Middle frontal gyrus (tissue), 1 donor: Measurements from ENCODE around the gene KLHL40.
A peak's percentile ranks its signal among the peaks of the same experiment; 100 is the strongest.

Experiments used
- DNase-seq: peaks from one replicate; pipeline ENCODE4 v3.0.0-alpha.2; 2015; ENCODE audit warnings: low spot score; ENCODE audit errors: extremely low spot score

Gene KLHL40

GRCh38 chr3:42670051-42670576 is 15.2 kb upstream of the KLHL40 start:
- DNase-seq, result no peak

DNA sequence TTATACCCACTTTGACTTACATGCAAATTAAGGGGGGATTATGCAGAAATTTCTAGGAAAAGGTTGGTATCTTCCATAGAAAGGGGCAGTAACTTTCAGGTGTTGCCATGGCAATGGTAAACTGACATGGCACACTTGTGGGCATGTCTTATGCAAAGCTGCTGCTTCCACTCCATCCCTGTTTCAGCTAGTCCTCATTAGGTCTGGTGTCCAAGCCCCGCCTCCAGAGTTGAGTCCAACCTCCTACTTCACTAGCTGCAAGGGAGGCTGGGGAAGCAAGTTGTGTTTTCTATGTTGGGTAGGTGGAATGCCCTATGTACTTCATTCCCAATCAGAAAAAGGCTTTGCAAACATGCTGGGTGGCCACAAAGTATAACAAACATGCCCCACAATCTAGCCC is 14.7 kb upstream of the KLHL40 start:
- no peak for DNase-seq

GRCh38 chr3:42672515-42672914 is 12.8 kb upstream of the KLHL40 start:
- DNase-seq, result no peak

GRCh38 chr3:42673082-42673481 is 12.3 kb upstream of the KLHL40 start:
- DNase-seq, result no peak

GRCh38 chr3:42674146-42674545 is 11.2 kb upstream of the KLHL40 start:
- no peak for DNase-seq

DNA sequence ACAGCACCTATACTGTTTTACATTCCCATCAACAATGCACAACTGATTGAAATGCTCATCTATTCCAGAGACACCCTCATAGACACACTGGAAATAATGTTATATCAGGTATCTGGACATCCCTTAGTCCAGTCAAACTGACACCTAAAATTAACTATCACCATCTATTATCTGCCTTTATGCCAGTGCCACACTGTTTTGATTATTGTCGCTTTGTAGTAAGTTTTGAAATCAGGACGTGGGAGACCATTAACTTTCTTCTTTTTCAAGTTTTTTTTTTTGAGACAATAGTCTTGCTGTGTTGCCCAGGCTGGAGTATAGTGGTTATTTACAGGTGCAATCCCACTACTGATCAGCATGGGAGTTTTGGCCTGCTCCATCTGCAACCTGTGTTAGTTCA is 9.4 kb upstream of the KLHL40 start:
- DNase-seq, result no peak

DNA sequence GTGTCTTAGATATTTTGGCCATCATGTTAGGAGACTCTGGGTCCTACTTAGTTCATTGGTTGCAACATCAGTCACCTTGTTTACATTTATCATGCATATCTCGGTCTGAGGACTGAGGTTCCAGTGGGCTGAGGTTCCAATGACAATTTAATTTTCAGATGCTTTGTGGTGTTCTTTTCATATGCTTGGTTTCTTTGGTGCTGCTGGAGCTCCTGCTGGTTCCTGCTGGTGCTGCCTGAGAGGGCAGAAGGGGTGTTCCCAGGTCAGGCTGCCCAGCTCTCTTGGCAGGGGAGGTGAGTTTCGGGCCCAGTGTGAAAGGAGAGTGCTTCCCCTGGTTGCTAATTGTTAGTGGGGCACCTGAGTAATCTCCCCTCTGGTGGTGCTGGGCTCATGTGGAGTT is 6.9 kb upstream of the KLHL40 start:
- DNase-seq, result no peak

GRCh38 chr3:42680271-42680670 is 5.1 kb upstream of the KLHL40 start:
- no peak for DNase-seq

GRCh38 chr3:42680806-42681205 is 4.5 kb upstream of the KLHL40 start:
- DNase-seq, result no peak

- DNase-seq, result no peak
These were observed 3.8 kb upstream of the KLHL40 start for GRCh38 chr3:42681361-42682038.

GRCh38 chr3:42682301-42683070 is 2.9 kb upstream of the KLHL40 start:
- no peak for DNase-seq

DNA sequence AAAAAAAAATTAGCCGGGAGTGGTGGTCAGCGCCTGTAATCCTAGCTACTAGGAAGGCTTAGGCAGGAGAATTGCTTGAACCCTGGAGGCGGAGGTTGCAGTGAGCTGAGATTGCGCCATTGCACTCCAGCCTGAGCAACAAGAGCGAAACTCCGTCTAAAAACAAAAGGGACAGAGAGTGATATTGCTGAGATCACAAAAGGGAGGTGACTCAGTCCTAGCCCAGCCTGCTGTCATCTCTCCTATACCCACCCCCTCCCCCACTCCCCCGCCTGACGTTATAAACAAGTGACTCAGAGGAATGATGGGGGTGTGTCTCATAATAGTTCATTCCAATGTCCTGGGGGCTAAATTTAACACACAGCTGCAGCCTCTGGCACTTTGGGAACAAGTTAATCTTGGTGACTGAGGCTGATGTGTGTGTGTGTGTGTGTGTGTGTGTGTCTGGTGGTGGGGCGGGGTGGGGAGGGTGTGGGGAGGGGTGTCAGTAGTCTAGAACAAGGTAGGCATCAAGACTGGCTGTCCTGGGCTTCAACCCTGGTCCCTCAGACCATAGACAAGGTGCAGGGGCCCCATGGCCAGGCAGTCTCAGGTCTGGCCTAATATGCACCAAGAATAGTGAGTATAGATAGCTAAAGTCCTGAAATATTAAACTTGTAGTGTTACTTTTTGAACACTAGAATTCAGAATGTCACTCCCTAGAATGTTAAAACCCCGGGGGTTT is 1.3 kb upstream of the KLHL40 start:
- peak; percentile 20 for DNase-seq

DNA sequence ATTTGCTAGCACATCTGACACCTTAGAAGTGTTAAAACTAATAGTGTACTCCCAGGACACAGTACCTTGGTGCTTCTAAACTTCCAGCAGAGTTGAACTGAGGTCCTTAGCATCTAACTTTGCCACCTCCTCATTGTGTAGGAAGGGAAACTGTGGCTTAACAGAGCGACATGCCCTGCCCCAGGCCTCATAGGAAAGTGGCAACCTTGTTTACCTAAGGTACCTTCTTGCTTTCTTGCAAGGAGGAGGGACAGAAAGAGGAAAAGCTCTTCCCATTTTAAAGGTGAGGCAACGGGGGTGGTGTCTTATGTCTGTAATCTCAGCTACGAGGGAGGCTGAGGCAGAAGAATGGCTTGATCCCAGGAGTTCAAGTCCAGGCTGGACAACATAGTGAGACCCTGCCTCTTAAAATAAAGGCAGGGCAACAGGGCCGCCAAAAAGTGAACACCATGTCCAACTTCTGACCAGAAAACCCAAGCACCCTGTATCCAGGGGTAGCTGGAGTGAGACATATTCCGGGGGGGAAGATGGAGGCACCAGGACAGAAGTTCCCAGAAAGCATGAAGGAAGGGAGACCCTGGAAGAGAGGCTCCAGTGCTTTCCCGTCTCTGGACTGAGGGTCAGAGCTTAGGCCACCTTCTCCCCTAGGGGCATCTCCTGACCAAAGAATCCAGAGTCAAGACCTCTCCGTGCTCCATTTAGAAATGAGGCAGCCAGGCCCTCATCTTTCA is 540 bp upstream of the KLHL40 start:
- DNase-seq, result no peak

- DNase-seq, result no peak
These were observed 819 bp downstream of the KLHL40 start for GRCh38 chr3:42685891-42686820.

DNA sequence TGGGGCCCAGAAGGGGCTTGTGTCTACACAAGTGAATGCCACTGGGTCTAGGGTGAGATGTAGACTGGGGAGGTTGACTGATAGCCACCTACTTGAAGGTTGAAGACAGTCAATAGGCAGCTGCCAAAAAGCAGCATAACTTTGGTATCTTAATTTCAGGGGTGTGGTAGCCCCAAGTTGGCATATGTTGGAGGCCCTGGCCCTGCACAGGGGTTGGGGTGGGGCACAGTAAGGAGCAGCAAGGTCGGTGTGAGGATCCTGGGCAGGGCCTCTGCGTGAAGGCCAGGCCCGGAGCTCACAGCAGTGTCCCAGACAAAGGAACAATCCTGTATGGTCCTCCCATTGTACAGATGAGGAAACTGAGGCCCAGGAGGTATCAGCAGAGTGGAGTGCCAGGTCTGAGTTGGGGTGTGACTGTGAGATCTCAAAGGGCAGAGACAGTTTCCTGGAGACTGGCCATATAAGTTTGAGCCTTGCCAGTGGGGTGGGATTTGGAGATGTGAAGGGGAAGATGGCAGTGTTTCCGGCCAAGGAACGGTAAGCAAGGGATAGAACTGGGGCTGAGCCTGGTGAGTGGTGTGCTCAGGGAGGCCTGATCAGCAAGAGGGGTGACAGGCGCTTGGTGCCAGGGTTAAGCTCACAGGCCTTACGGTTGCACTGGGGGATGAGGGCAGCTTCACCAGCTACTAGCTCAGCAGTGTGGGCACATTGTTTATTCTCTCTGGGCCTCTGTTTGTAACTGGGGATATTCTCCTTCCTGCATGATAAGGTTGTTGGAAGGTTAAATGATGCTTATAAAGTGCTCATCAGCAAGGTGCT is 1.7 kb downstream of the KLHL40 start:
- no peak for DNase-seq

- DNase-seq, result no peak
These were observed 2.7 kb downstream of the KLHL40 start for GRCh38 chr3:42688016-42688415.

- DNase-seq, result no peak
These were observed 3.4 kb downstream of the KLHL40 start for GRCh38 chr3:42688487-42689420.

GRCh38 chr3:42689421-42690014 is 4.2 kb downstream of the KLHL40 start:
- no peak for DNase-seq
